ENCODE data around the gene HNRNPUL1.

Gene HNRNPUL1

GRCh38 chr19:41320568-41320967 is 56.4 kb downstream of the HNRNPUL1 start:
- no peaks in the 10 kb centered on the region for H3K27me3 ChIP-seq (ENCODE audit: insufficient read depth, poor library complexity, severe bottlenecking)
- ATAC-seq (ENCODE audit: low read depth) (no peak), DNase-seq (ENCODE audit: low spot score) (no peak)
- H3K36me3 ChIP-seq (ENCODE audit: low read depth): peaks cover 41% of the 10 kb centered on the region
- H3K9me3 ChIP-seq (ENCODE audit: severe bottlenecking): no peaks in the 10 kb centered on the region
- H3K4me3 ChIP-seq (ENCODE audit: severe bottlenecking): no peak overlapping the region
- peaks cover 24% of the 10 kb centered on the region for H3K4me1 ChIP-seq (ENCODE audit: insufficient read depth, poor library complexity, severe bottlenecking)
- no peak for TF ChIP-seq CTCF (IDR thresholded peaks at IDR 0.05; ENCODE audit: poor library complexity, severe bottlenecking)
- no peak overlapping the region for H3K27ac ChIP-seq (ENCODE audit: poor library complexity, severe bottlenecking)

- no peaks in the 10 kb centered on the region for H3K27me3 ChIP-seq (ENCODE audit: insufficient read depth, poor library complexity, severe bottlenecking)
- no peak for DNase-seq (ENCODE audit: low spot score)
- H3K4me1 ChIP-seq (ENCODE audit: insufficient read depth, poor library complexity, severe bottlenecking): peaks cover 28% of the 10 kb centered on the region
- TF ChIP-seq CTCF (IDR thresholded peaks at IDR 0.05; ENCODE audit: poor library complexity, severe bottlenecking): no peak
- H3K27ac ChIP-seq (ENCODE audit: poor library complexity, severe bottlenecking): no peak overlapping the region
- H3K36me3 ChIP-seq (ENCODE audit: low read depth): peaks cover 35% of the 10 kb centered on the region
- no peaks in the 10 kb centered on the region for H3K9me3 ChIP-seq (ENCODE audit: severe bottlenecking)
- ATAC-seq (ENCODE audit: low read depth): no peak
- H3K4me3 ChIP-seq (ENCODE audit: severe bottlenecking): no peak overlapping the region
Observed at GRCh38 chr19:41321204-41321599, 57.0 kb downstream of the HNRNPUL1 start.

- H3K27me3 ChIP-seq (ENCODE audit: insufficient read depth, poor library complexity, severe bottlenecking): no peaks in the 10 kb centered on the region
- peak; percentile 60 for TF ChIP-seq CTCF (IDR thresholded peaks at IDR 0.05; ENCODE audit: poor library complexity, severe bottlenecking)
Observed at GRCh38 chr19:41321600-41322270, 57.6 kb downstream of the HNRNPUL1 start.

GRCh38 chr19:41322451-41322850 is 58.3 kb downstream of the HNRNPUL1 start:
- H3K4me1 ChIP-seq (ENCODE audit: insufficient read depth, poor library complexity, severe bottlenecking): peaks cover 40% of the 10 kb centered on the region
- H3K27me3 ChIP-seq (ENCODE audit: insufficient read depth, poor library complexity, severe bottlenecking): no peaks in the 10 kb centered on the region
- no peak for DNase-seq (ENCODE audit: low spot score)
- TF ChIP-seq CTCF (IDR thresholded peaks at IDR 0.05; ENCODE audit: poor library complexity, severe bottlenecking): no peak
- no peak for ATAC-seq (ENCODE audit: low read depth)
- H3K4me3 ChIP-seq (ENCODE audit: severe bottlenecking): no peak overlapping the region
- peak overlapping the region; percentile 91 for H3K27ac ChIP-seq (ENCODE audit: poor library complexity, severe bottlenecking)
- peaks cover 27% of the 10 kb centered on the region for H3K36me3 ChIP-seq (ENCODE audit: low read depth)
- H3K9me3 ChIP-seq (ENCODE audit: severe bottlenecking): no peaks in the 10 kb centered on the region

More at GRCh38 chr19:41321600-41322270, 57.6 kb downstream of the HNRNPUL1 start:
- H3K9me3 ChIP-seq (ENCODE audit: severe bottlenecking): no peaks in the 10 kb centered on the region
- DNase-seq (ENCODE audit: low spot score): no peak
- ATAC-seq (ENCODE audit: low read depth): no peak
- H3K4me3 ChIP-seq (ENCODE audit: severe bottlenecking): no peak overlapping the region
- H3K27ac ChIP-seq (ENCODE audit: poor library complexity, severe bottlenecking): peak overlapping the region; percentile 91
- peaks cover 30% of the 10 kb centered on the region for H3K36me3 ChIP-seq (ENCODE audit: low read depth)
- H3K4me1 ChIP-seq (ENCODE audit: insufficient read depth, poor library complexity, severe bottlenecking): peaks cover 33% of the 10 kb centered on the region

- no peak for DNase-seq (ENCODE audit: low spot score)
- peak overlapping the region; percentile 91 for H3K27ac ChIP-seq (ENCODE audit: poor library complexity, severe bottlenecking)
- H3K4me3 ChIP-seq (ENCODE audit: severe bottlenecking): no peak overlapping the region
- ATAC-seq (ENCODE audit: low read depth): no peak
- peaks cover 44% of the 10 kb centered on the region for H3K4me1 ChIP-seq (ENCODE audit: insufficient read depth, poor library complexity, severe bottlenecking)
- no peaks in the 10 kb centered on the region for H3K27me3 ChIP-seq (ENCODE audit: insufficient read depth, poor library complexity, severe bottlenecking)
- H3K9me3 ChIP-seq (ENCODE audit: severe bottlenecking): no peaks in the 10 kb centered on the region
- peaks cover 29% of the 10 kb centered on the region for H3K36me3 ChIP-seq (ENCODE audit: low read depth)
- no peak for TF ChIP-seq CTCF (IDR thresholded peaks at IDR 0.05; ENCODE audit: poor library complexity, severe bottlenecking)
Observed at GRCh38 chr19:41323023-41323422, 58.9 kb downstream of the HNRNPUL1 start.

All from RWPE2 (cell line).